Parathyroid adenoma (tissue), 2 donors: Measurements from ENCODE around the gene ALX3.

Experiments
- H2AFZ ChIP-seq: fragments of 300-600 bp; sonication (generic); one replicate; pipeline ENCODE4 v1.7.0; 2017; ENCODE audit warnings: antibody characterized with exemption, mild to moderate bottlenecking
- H3K27ac ChIP-seq: fragments of 300-600 bp; sonication (generic); one replicate; pipeline ENCODE4 v1.7.0; 2017
- H3K27me3 ChIP-seq: fragments of 300-600 bp; sonication (generic); one replicate; pipeline ENCODE4 v1.7.0; 2017; ENCODE audit warnings: low read length; ENCODE audit not compliant: control insufficient read depth, insufficient read depth
- H3K36me3 ChIP-seq: fragments of 300-600 bp; sonication (generic); one replicate; pipeline ENCODE4 v1.7.0; 2017; ENCODE audit warnings: low read length; ENCODE audit not compliant: control insufficient read depth, insufficient read depth
- H3K4me1 ChIP-seq: fragments of 300-600 bp; sonication (generic); one replicate; pipeline ENCODE4 v1.7.0; 2017; ENCODE audit warnings: control low read depth
- H3K4me2 ChIP-seq: fragments of 300-600 bp; sonication (generic); one replicate; pipeline ENCODE4 v1.7.0; 2017; ENCODE audit warnings: low read length
- H3K4me3 ChIP-seq: fragments of 300-600 bp; sonication (generic); one replicate; pipeline ENCODE4 v1.7.0; 2017; ENCODE audit warnings: low read depth, low read length
- H3K79me2 ChIP-seq: fragments of 300-600 bp; sonication (generic); one replicate; pipeline ENCODE4 v1.7.0; 2017; ENCODE audit warnings: control low read depth
- H3K9ac ChIP-seq: fragments of 300-600 bp; sonication (generic); one replicate; pipeline ENCODE4 v1.7.0; 2017; ENCODE audit warnings: mild to moderate bottlenecking
- H3K9me3 ChIP-seq: fragments of 300-600 bp; sonication (generic); one replicate; pipeline ENCODE4 v1.7.0; 2017; ENCODE audit warnings: low read length; ENCODE audit not compliant: control insufficient read depth
- TF ChIP-seq, protein P1 (sequence below): fragments of 300-600 bp; sonication (generic); IDR thresholded peaks from one replicate; pipeline ENCODE4 v1.7.0; 2017; ENCODE audit warnings: antibody characterized with exemption, mild to moderate bottlenecking
- donor health status: primary hyperparathyroidism.

The ALX3 gene

GRCh38 chr1:110059133-110059863 lies 11.2 kb downstream of the ALX3 start:
- Histone ChIP-seq H3K9me3 (no peaks in the 10 kb centered on the region), H3K79me2 (no peaks in the 10 kb centered on the region), H3K4me3 (no peak overlapping the region), H3K27ac (no peak overlapping the region), H2AFZ (no peak overlapping the region), H3K27me3 (no peaks in the 10 kb centered on the region), H3K4me2 (no peak overlapping the region), H3K4me1 (peaks cover 6% of the 10 kb centered on the region), H3K9ac (no peak overlapping the region), H3K36me3 (no peaks in the 10 kb centered on the region)
- TF ChIP-seq, protein P1, sequence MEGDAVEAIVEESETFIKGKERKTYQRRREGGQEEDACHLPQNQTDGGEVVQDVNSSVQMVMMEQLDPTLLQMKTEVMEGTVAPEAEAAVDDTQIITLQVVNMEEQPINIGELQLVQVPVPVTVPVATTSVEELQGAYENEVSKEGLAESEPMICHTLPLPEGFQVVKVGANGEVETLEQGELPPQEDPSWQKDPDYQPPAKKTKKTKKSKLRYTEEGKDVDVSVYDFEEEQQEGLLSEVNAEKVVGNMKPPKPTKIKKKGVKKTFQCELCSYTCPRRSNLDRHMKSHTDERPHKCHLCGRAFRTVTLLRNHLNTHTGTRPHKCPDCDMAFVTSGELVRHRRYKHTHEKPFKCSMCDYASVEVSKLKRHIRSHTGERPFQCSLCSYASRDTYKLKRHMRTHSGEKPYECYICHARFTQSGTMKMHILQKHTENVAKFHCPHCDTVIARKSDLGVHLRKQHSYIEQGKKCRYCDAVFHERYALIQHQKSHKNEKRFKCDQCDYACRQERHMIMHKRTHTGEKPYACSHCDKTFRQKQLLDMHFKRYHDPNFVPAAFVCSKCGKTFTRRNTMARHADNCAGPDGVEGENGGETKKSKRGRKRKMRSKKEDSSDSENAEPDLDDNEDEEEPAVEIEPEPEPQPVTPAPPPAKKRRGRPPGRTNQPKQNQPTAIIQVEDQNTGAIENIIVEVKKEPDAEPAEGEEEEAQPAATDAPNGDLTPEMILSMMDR = no peak

DNA sequence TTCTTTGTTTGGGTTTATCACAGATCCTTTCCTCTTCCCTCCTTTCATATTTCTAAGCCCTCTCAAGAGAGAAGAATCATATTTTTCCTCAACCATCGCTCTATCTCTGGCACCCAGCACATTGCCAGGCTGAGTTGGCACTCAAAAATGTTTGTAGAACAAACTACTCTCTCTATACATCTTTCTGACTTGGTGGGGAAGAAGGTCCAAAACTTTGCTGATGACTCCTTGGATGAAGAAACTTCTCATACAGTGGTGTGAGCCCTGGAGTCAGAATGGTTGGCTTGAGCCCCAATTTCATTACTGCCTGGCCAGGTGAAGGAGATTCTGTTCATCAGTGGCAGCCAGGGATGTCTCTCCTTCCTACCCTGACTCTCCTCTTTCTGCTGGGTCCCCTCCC lies 11.9 kb downstream of the ALX3 start:
- Histone ChIP-seq H3K9me3 (no peaks in the 10 kb centered on the region), H3K4me1 (peaks cover 6% of the 10 kb centered on the region), H3K9ac (no peak overlapping the region), H3K27ac (no peak overlapping the region), H3K4me2 (no peak overlapping the region), H3K4me3 (no peak overlapping the region), H3K36me3 (no peaks in the 10 kb centered on the region), H3K27me3 (no peaks in the 10 kb centered on the region), H3K79me2 (no peaks in the 10 kb centered on the region), H2AFZ (no peak overlapping the region)
- TF ChIP-seq, protein P1 = no peak

GRCh38 chr1:110057963-110058518 lies 12.4 kb downstream of the ALX3 start:
- Histone ChIP-seq H3K27me3 (no peaks in the 10 kb centered on the region), H3K36me3 (no peaks in the 10 kb centered on the region), H3K9ac (no peak overlapping the region), H3K9me3 (no peaks in the 10 kb centered on the region), H3K79me2 (no peaks in the 10 kb centered on the region), H3K4me3 (no peak overlapping the region), H3K4me2 (no peak overlapping the region), H3K27ac (no peak overlapping the region), H3K4me1 (peaks cover 4% of the 10 kb centered on the region), H2AFZ (no peak overlapping the region)
- TF ChIP-seq, protein P1 = no peak

- no peak overlapping the region for H3K4me2 ChIP-seq
- no peak overlapping the region for H3K9ac ChIP-seq
- H3K9me3 ChIP-seq = no peaks in the 10 kb centered on the region
- no peak overlapping the region for H3K27ac ChIP-seq
- H3K4me3 ChIP-seq = no peak overlapping the region
- H2AFZ ChIP-seq = no peak overlapping the region
- no peaks in the 10 kb centered on the region for H3K27me3 ChIP-seq
- no peaks in the 10 kb centered on the region for H3K4me1 ChIP-seq
- no peaks in the 10 kb centered on the region for H3K79me2 ChIP-seq
- TF ChIP-seq, protein P1 = no peak
- no peaks in the 10 kb centered on the region for H3K36me3 ChIP-seq
Measured at GRCh38 chr1:110056776-110057175, 13.7 kb downstream of the ALX3 start.

- Histone ChIP-seq H3K4me3 (no peak overlapping the region), H3K79me2 (no peaks in the 10 kb centered on the region), H3K27me3 (no peaks in the 10 kb centered on the region), H3K9ac (no peak overlapping the region), H3K4me2 (no peak overlapping the region), H3K27ac (no peak overlapping the region), H2AFZ (no peak overlapping the region), H3K9me3 (no peaks in the 10 kb centered on the region), H3K36me3 (no peaks in the 10 kb centered on the region), H3K4me1 (no peaks in the 10 kb centered on the region)
- TF ChIP-seq, protein P1 = no peak
Measured at GRCh38 chr1:110056285-110056683, 14.2 kb downstream of the ALX3 start.
